ENCODE results near the gene KLHL29.

DNA sequence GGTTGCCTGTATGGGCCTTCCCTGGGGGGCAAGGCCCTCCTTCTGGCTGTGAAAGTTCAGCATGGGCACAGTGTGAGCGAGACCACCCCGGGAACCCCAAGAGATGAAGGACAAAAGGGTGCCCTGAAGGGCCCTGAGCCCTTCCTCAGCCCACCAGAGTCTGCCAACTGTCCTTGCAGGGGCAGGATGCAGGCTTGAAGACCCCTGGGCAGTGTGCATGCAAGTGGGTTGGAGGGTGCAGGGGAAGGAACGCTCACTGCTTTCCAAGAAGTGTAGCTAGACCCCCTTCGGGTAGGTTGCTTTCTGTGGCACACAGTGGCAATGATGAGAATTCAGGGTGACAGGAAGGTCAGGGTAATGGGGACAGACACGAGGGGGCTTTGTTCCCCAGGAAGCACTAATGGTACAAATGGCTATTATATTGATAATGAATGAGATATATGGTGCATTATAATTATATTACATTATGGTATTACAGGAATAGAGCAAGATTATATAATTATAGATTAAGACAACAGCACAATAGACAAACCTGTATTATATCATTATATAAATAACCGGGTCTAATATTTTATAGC lies 313.2 kb downstream of the KLHL29 start:
- TF ChIP-seq, protein P1, sequence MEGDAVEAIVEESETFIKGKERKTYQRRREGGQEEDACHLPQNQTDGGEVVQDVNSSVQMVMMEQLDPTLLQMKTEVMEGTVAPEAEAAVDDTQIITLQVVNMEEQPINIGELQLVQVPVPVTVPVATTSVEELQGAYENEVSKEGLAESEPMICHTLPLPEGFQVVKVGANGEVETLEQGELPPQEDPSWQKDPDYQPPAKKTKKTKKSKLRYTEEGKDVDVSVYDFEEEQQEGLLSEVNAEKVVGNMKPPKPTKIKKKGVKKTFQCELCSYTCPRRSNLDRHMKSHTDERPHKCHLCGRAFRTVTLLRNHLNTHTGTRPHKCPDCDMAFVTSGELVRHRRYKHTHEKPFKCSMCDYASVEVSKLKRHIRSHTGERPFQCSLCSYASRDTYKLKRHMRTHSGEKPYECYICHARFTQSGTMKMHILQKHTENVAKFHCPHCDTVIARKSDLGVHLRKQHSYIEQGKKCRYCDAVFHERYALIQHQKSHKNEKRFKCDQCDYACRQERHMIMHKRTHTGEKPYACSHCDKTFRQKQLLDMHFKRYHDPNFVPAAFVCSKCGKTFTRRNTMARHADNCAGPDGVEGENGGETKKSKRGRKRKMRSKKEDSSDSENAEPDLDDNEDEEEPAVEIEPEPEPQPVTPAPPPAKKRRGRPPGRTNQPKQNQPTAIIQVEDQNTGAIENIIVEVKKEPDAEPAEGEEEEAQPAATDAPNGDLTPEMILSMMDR (IDR thresholded peaks at IDR 0.05; ENCODE audit: low read depth, low read length, poor library complexity, severe bottlenecking) = no peak
- TF ChIP-seq EZH2phosphoT487 (IDR thresholded peaks at IDR 0.05; ENCODE audit: borderline replicate concordance, low read length) = no peak
